Right lung (tissue), 5 donors: Measurements from ENCODE around the gene TSPAN9. TPM values are rescaled to one million over a fixed set of nuclear protein-coding genes. Genes with fewer than 3 reads are reported as not detected.

Source experiments
- DNase-seq, 2 donors: peaks; one replicate each; pipeline ENCODE4 v3.0.0-alpha.2; 2013
- polyA plus RNA-seq, 5 donors: library from polyadenylated mRNA; unstranded; fragments of 120-200 nt; gene quantifications; one replicate each; pipeline versions ENCODE4 v1.2.1 to v1.2.3, GENCODE V29; 2013; ENCODE audit warnings: inconsistent platforms in 1 of 5, low replicate concordance in 1 of 5; ENCODE audit not compliant: insufficient read length in 5 of 5, insufficient read depth in 1 of 5

Gene TSPAN9
- polyA plus RNA-seq, 5 donors = 81.2 to 102 (median 91.2) TPM

DNA sequence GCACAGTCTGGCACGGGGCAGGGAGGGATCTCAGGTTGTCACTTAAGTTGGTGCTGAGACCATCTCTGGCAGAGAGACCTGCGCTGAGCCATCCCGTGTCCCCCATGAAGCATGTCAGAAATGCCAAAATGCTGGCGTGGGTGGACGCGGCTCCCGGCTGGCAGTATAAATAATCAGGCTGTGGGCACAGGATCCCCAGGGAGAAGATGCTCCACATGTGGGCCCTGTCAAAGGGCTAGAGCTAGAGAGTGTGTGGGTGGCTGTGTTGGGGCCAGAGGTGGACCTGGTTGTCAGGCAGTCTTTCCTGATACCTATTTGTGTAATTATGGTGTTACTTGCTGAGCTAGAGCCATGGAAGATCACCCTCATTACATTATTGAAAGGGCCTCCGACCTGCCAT is 189.5 kb downstream of the TSPAN9 start:
- DNase-seq = no peak

DNA sequence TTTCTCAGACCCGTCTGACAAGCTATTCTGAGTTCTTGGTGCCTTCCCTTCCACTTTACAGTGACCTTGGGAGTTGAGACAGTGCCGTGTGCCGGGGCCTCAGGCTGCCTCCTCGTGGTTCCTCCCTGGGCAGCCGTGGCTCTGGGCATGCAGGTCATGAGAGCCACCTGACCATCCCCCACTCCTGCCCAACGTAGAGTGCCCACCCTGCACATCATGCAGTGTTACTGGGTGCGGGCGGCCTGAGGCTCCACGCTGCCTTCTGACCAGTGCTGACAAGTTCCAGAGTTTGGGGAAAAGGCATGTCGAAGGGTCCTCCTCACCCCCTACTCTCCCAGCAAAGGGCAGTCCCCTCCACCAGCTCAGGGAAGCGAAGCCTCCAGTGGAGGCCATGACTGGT is 190.5 kb downstream of the TSPAN9 start:
- no peak for DNase-seq

DNA sequence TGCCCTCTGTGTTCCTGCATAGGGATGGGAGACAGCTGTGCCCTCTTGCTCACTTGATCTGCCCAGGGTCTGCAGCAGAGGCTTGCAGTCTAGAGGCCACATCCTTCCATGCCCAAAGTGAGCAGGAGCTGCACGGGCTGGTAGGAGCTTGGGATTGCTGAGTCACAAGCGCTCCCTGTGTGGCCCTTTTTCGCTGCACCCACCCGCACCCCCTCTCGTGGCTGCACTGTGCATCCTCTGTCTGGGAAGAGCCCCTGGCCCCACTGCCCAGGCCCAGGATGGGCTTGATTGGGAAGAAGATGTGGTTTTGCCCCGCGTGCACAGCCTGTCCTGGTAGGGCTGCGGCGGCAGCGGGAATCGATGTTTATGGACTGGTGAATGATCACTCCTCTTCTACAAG is 192.4 kb downstream of the TSPAN9 start:
- no peak for DNase-seq

DNA sequence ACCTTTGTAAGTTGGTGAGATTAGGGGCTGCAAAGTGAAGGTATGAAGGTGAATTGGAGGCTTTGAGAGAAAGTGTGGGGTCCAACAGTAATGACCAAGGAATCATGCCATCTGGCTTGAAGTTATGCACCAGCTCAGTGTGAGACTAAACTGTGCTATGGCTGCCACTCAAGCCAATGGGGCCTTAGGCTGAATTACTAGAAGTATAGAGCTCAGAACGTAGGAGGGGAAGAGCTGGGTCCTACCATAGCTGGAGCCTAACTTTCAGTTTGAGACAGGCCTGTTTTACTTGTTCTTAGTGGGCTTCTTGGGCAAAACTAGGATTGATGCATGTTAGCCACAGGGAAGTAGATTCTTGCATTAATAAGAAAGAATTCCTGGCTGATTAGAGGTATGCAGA is 194.0 kb downstream of the TSPAN9 start:
- no peak for DNase-seq

DNA sequence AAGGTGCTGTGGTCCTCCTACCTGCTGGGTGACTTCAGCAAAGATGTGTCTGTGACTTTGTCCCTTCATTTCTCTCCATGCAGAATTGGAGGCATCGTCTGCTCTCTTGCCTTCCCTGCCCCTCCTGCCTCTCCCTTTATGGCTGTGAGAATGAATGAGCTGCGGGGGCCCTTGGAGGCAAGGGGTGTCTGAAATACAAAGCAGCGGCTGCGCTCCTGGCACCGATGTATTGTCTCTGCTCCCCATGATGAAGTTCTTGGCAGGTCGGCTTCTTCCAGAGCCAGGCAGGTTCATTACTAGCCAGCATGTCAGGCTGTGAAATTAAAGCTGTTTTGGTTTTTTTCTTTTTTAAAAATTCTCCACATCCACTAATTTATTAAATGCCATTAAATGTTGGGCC is 194.5 kb downstream of the TSPAN9 start:
- no peak for DNase-seq

DNA sequence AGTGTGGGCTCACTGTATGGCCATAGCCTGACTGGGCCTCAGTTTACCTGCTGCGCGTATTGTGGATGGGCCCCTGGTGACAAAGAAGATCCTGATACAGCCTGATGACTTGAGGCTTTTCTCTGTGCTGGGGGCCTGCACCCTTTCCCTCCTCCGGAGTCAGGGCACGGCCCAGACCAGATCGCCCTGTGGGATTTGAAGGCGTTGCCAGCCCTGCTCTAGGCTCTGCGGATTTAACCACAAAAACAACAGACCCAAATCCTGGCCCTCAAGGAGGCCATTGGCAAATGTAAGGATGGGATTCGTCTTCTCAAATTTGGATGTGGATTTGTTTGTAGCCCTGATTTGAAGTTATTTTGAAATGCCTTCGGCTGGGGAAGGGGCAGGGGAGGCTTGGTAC is 195.8 kb downstream of the TSPAN9 start:
- DNase-seq = no peak

DNA sequence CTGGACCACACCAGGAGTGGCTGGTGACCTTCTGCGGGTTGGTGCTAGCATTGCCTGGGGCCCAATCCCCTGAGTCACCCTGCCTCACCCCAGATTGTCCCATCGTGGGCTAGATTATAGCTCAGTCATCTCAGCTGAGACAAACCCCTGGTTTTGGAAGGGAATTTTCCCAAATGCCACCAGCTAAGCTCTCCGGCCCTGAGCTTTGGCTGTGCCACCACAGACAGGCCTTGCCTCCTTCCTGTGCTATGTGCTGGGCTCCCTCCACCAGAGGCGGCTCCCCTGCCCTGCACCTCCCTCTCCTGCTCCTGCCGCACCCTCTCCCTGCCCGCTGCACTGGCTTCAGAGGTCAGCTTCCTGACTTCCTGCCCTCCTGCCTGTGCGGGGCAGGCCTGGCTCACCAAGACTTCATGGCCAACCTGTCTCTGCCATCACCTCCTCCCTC is 196.3 kb downstream of the TSPAN9 start:
- DNase-seq = no peak

DNA sequence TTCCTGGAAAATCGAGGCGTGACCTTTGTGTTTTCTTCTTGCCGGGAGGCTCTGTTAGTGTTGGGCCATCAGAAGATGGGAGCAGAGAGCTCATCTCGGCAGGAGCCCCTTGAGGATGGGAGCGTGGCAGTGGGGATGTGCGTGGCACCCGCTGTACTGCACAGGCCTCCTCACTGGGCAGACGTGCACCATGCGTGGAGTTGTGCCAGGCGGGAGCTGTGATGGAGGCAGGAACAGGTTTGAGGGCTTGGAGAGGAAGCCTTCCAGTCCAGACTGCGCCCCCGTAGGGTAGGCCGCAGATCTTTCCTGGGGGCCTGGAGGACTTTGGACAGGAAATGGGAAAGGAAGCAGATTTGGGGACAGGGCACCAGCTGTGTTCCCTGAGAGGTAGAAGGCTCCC is 197.5 kb downstream of the TSPAN9 start:
- no peak for DNase-seq

DNA sequence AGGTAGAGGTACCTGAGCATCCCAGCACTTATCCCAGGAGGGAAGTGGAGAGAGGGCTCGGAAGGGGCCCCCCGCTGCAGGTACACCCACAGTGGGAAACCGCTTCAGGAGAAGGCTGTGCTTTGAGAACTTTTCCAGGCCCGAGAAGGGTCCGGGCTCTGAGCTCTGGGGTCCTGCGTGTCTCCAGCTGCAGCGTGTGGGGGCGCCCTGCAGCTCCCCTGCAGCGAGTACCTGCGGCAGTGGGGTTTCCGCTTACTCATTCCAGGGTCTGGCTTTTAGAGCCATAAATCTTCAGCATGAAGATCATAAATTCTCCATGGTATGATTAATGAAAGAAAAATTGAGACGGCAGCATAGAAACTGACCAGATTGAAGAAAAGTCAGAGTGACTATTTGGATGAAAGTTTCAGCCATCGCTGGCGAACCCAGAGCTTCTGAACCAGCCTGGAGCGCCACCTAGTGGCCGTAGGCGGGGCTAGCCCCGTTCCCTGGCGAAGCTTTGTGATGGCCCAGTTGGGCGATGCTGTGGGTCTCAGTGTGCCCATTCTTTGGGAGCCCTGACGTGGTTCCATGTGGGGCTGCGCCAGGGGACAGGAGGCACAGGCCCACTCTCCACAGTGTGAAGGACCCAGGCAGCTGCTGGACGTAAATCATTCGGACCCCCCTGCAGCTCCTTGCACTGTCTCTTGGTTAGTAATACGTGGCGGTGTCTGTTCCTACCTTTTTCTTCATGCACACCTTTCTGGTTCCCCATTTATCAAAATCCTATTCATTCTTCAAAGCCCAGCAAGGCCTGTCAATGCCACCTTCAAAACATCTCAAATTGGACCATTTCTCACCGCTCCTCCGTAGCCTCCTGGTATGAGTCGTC is 198.2 kb downstream of the TSPAN9 start:
- peak; percentile 59 to 66 for DNase-seq

DNA sequence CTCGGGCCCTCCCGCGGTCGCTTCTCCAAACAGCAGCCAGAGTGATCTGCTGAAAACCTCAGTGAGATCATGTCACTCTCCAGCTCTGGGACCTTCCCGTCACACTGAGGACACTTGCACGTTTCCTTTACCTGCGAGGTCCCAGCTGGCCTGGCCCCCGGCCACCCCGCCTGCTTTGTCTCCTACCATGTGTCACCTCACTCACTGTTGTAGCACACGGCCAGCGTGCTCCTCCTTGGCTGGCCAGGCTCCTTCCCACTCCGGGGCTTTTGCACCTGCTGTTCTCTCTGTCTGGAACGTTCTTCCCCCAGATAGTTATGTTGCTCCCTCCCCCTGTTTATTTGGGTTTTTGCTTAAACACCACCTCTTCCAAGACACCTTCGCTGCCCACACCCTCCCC is 199.0 kb downstream of the TSPAN9 start:
- DNase-seq = no peak

DNA sequence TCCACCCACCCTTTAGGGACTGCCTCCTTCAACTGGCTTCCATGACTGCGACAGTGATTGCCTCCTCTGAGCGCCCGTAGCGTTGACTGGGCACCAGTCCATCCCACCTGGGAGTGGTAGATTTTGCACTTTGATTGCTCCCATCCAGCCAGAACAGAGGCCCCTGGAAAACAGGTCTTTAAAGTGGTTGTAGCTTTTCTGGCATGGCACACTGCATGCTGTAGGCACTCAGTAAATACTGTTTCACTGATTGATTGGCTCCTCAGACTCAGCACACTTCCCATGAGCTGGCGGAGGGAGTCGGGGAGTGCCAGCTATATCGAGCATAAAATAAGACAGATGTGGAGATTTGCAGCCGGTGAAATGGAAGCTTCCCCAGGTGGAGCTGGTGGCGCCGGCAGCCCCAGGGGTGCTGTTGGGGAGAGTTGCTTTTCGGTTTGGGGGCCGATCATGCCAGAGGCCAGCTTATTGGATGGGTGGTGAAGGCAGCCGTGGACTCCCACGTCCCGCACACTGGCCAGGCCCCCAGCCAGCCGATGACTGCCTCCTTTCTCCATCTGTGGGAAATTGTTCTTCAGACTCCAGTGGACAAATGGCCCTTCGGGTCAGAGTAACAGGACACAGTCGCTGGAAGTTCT is 200.2 kb downstream of the TSPAN9 start:
- DNase-seq = no peak

DNA sequence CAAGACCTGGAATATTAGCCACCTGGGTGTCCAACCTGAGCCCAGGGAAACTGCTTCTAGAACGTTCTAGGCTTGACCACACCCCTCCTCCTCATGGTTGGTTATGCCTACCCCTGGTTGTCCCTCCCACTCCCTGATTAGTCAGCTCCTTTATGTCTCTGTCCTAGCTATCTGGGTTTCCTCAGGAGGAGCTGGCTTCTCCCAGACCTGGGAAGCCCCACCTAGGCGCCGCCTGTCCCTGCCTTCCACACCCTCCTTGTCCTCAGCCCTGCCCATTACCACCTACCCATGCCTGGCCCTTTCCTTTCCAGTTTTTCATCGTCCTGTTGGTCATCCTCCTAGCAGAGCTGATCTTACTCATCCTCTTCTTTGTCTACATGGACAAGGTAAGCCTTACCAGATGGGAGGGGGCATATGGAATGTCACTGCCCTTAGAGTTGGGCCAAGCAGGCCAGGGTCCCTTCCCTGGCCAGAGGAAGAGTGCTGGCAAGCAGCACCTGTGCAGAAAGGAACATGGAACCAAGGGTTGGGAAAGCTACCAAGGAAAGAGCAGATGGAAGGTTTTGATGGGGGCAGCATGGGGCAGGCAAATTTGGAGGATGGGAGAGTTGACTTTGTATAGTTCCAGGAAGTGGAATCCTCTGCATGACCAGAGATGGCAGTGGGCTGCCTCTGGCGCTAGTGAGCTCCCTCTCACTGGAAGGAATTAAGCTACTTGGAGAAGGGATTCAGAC is 201.7 kb downstream of the TSPAN9 start:
- DNase-seq = no peak

DNA sequence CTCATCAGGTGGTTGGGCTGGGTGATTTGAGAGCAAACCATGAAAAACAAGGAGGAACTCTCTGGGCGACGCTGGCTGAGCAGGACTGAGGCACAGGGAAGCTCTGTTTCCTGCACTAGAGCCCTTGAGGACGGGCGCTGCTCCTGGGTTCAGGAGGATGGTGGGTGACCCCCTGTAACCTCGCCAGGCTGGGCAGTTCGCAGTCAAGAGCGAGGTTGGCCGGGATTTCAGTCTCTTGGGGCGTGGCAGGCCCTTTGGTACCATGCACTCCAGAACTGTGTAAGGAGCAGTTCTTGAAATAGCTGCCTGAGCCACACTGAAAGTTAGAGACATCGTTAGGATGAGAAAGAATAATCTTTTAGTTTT is 202.2 kb downstream of the TSPAN9 start:
- no peak for DNase-seq

DNA sequence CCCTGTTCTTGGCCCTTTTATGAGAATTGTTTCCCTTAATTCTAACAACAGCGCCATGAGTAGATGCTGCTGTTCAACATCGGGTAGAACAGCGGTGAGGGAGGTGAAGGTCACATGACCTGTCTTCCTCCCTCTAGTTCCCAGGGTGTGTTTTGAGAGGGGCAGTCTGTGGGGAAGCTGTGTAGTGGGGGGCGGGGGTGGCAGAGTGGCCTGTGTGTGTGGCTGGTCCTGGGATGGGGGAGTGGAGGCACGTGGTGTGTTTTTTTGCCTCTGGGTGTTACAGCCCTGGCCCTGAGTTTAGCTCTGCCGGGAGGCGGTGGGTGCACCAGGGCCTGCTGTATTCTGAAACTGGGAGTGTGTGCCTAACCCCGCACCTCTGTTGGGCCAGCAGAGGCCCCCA is 202.7 kb downstream of the TSPAN9 start:
- no peak for DNase-seq

DNA sequence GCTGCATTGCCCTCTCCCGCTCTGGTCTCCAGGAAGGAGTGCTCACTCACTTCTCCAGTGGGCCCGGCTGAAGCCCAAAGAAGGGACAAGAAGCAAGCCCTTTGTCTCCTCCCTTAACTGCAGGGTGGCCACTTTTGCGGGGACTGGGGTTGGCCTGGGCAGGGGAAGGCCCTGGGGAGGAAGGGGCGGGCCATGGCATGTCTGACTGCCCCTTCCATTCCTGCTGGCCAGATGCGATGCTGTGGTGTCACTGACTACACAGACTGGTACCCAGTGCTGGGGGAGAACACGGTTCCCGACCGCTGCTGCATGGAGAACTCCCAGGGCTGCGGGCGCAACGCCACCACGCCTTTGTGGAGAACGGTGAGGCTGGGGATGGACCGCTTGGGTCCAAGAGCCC is 203.8 kb downstream of the TSPAN9 start:
- DNase-seq = no peak

DNA sequence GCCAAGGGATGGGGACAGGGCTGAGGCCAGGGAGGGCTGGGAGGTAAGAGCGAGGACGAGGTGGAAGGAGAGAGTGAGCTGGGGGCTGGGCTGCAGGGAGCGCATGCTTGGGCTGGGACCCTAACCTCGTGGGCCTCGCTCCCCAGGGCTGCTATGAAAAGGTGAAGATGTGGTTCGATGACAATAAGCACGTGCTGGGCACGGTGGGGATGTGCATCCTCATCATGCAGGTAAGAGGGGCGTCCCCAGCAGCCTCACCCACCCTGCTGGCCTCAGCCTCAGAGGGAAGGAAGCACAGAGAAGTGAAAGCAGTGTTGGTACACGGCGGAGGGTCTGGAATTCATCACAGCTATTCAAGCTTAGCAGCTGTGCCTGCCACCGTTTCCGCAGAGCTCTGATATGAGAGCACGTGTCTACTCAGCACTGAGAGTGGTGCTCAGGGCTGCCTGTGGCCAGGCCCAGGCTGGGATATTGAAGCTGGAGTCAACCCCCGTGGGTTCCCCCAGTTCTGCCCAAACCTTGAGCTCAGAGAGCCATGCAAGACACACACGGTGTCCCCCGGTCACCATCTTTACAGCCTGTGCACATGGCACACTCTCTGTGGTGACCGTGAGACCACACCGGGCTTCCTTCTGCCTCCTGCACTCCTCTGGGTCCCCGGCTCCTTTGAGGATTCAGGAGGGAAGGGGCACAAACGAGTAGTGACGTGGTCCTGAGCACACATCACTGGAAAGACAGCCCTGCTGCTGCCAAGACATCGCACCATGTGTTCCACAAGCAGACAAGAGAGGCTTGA is 204.6 kb downstream of the TSPAN9 start:
- DNase-seq = no peak

DNA sequence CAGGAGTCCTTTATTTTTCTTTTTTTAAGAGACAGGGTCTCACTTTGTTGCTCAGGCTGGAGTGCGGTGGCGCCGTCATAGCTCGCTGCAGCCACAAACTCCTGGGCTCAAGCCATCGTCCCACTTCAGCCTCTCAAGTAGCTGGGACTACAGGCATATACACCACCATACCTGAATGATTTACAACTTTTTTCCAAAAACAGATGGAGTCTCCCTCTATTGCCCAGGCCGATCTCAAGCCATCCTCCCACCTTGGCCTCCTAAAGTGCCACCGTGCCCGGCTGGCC is 205.1 kb downstream of the TSPAN9 start:
- no peak for DNase-seq

DNA sequence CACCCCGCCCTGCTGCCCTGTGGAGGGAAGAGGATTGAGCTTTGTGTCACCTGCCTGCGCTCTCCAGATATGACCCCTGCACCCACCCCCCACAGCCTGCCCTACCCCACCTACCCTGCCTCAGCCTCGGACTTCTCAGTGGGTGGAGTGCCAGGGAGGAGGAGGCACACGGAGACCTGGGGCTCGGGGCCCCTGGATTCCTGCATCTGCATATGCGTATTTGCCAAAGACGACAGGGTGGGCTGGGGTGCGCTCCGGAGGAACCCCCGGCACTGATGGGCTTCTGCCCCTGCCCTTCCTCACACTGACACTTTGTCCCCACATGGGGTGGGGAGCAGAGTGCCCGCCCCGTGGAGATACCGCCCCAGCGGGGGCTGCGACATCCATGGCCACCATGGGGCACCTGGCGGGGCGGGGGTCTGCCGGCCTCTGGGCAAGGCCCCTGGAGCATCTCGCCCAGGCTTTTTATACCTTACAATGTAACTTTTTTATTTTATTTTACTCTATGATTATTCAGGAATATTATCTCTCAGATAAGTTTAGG is 206.0 kb downstream of the TSPAN9 start:
- DNase-seq = no peak

DNA sequence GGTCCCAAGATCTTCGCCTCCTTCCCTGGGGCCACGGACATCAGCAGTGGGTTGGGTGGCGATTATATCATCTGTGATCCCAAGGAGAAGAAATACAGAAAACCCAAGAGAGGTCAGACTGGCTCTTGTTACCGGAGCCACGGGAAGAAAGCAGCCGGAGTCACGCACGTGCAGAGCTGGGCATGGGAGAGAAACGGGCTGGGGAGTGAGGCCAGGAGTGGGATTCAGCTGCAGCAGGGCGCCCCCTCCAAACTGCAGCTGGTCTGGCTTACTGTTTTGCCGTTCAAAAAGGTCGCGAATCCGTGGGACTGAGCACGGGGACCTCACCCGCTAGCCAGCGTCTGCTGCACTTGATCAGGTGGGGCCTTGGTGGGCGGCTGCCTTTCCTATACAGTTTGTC is 207.2 kb downstream of the TSPAN9 start:
- DNase-seq = no peak

DNA sequence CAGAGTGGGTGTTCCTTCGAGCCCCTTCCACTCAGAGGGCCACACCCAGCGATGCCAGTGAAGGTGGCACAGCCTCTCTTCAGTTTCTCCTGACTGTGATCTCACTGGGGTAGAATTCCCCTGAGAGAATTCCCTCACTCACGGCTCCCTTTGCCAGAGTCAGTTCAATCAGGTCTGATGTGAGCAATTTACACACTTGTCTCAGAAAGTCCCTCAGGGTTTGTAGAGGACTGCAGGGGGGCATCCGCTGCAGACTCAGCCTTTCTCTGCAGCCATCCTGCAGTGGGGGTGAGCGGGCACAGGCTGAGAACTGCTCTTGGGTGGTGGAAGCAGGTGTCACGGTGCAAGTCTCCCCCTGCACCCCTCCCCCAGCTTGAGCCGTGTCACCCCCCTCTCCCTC is 208.4 kb downstream of the TSPAN9 start:
- no peak for DNase-seq

DNA sequence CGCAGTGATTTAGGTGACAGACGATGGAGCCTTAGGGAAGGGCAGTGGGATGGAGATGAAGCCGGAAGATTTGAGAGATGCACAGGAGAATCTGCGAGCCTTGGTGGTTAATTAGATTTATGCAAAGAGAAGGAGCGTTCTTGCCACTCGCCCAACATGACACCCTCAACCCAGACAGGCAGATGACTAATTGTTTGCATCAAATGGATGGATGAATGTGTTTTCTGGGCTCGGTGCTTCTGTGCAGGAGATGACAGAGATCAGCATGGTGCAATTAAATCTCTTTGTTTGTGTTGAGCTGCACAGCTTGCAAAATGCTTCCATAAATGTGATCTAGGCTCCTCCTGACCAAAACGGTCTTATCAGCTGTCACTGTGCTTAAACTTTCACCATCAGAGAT is 211.5 kb downstream of the TSPAN9 start:
- no peak for DNase-seq

DNA sequence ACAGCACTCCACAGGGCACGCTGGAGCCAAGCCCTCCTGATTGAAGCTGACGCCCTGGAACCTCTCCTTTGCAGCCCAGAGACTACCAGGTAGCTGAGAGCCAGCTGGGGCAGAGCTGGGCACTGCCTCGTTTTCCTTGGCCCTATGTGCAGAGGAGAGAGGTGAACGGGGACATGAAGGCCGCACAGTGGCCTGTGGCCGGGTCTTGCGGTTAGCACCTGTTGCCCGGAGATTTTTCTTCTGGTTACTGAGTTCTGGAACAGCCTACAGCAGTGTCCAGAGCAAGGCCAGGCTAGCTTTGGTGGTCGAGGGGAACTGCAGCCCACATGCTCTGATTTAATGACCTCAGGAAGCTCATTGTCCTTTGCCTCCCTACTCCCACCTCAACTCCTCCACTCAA is 212.5 kb downstream of the TSPAN9 start:
- no peak for DNase-seq
